Measurements from ENCODE around the gene LEF1.

The LEF1 gene

DNA sequence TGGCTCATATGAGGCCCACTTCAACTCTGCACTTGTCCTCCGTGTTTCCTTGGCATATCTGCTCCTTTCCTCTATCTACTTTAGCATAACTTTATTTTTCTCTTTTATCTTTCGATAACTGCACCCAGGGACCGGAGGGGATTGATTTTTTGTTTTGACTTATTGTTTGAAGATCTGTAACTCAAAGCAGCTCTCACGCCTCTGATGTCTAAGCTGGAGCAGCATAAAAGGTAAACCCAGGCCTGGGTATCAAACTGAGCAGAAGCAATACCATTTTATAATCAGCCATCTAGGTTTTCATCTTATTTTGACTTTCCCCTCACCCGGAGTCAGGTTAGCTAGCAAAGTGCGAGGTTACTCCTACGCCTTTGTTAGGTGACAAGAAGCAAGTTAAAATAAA is 28.4 kb downstream of the LEF1 start:
- in situ Hi-C loops (cut with HindIII; ENCODE audit: low pct_unique_long_range_greater_than_20kb, low sequenced_read_pairs), result no loop called here
- DNase-seq (ENCODE audit: low read depth in 1 of 2, low spot score in 1 of 2), result no peak
- no peak for TF ChIP-seq JUND (IDR thresholded peaks at IDR 0.05; ENCODE audit: low read depth)

DNA sequence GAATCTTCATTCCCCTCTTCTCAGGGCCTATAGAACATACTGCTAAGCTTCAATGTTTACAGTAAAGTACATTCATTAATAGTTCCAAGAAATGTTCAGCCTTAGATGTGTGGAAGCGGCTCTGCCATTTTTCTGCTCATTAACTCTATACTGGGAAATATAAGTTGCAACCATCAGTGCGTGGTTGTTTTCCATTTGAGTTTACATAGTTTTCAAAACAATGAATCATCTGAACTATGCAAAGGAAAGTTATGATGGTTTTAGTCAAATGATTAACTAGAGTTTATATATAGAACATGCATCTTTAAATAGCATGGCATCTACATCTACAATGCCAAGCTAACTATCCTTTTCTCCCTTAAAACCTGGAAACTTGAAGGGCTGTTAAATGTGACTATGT is 29.6 kb downstream of the LEF1 start:
- in situ Hi-C loops (cut with HindIII; ENCODE audit: low pct_unique_long_range_greater_than_20kb, low sequenced_read_pairs), result no loop called here
- no peak for DNase-seq (ENCODE audit: low read depth in 1 of 2, low spot score in 1 of 2)
- TF ChIP-seq JUND (IDR thresholded peaks at IDR 0.05; ENCODE audit: low read depth), result no peak

DNA sequence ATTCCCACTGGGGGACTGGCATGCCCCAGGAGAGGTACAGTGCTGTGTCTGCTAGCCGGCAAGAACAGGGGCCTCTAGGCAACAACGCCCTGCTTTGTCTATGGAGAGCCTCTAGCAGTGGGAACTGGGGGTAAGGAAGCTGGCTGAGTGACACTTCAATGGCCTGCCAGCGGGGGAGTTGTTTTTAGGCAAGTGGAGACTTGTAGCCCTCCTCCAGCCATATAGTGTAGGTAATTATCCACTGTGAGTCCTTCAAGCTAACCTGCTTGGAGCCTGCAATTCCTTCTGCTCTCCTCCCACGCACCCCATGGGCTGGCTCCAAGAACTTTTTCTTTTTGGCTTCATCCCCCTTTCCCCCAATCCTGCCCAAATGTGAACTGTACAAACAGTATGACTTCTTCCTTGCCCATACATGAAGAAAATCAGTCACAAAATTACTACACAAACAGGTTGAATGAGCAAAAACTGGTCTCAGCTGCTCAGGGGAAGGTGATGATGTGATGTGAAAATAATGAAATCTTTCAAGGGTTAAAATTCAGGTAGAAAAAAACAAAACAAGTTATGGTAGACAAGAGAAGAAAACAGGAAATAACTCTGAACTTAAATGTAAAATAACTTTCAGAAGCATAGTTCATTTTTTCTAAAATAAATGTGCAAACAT is 33.1 kb downstream of the LEF1 start:
- no peak for TF ChIP-seq JUND (IDR thresholded peaks at IDR 0.05; ENCODE audit: low read depth)
- peak in 1 of 2 experiments; percentile 10 for DNase-seq (ENCODE audit: low read depth in 1 of 2, low spot score in 1 of 2)
- in situ Hi-C loops (cut with HindIII; ENCODE audit: low pct_unique_long_range_greater_than_20kb, low sequenced_read_pairs), result no loop called here

DNA sequence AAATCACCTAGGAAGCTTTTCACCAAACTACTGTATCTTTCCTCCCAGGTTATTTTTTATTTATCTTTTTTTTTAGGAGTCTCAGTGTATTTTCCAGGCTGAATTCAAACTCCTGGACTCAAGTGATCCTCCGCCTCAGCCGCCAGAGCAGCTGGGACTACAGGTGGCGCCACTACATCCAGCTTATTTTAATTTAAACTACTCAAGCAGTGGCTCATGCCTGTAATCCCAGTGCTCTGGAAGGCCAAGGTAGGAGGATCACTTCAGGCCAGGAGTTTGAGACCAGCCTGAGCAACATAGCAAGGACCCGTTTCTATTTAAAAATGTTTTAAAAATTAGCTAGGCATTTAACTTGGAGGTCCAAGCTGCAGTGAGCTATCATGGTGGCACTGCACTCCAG is 37.8 kb downstream of the LEF1 start:
- TF ChIP-seq JUND (IDR thresholded peaks at IDR 0.05; ENCODE audit: low read depth), result no peak
- DNase-seq (ENCODE audit: low read depth in 1 of 2, low spot score in 1 of 2), result no peak
- in situ Hi-C loops (cut with HindIII; ENCODE audit: low pct_unique_long_range_greater_than_20kb, low sequenced_read_pairs), result no loop called here

DNA sequence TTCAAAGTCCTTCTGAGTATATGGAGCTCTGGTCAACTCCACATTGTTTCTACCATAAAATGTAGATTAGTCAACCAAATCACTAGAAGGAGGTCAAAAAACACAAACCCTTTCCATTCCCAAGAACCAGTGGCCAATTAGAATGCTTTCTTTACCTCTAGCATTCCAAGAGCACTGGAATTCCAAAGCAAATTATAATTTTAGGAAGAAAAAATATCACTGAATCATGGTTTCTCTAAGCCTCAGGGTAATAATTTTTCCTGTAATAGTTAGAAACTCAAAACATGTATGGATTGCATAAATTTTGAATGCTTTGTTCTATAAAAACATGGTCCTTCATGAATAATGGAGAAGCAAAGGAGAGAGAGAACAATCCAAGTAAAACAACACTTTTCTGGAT is 39.5 kb downstream of the LEF1 start:
- in situ Hi-C loops (cut with HindIII; ENCODE audit: low pct_unique_long_range_greater_than_20kb, low sequenced_read_pairs), result no loop called here
- DNase-seq (ENCODE audit: low read depth in 1 of 2, low spot score in 1 of 2), result no peak
- no peak for TF ChIP-seq JUND (IDR thresholded peaks at IDR 0.05; ENCODE audit: low read depth)

DNA sequence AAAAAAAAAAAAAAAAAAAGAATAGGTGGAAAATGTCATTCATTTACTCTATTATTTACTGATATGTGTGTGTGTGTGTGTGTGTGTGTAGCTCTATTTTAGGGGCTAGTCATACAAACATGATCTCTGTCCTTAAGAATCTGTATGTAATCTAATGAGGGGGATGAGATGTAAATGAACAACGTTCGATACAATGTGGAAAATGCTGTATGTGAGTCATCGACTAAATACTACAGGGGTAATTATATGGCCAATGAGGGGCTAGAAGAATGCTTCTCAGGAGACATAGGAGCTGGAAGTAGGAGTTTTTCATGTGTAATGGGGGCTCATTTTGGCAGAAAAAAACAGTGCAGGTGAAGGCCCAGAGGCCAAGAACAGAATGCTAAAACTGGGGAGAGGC is 41.9 kb downstream of the LEF1 start:
- in situ Hi-C loops (cut with HindIII; ENCODE audit: low pct_unique_long_range_greater_than_20kb, low sequenced_read_pairs), result no loop called here
- DNase-seq (ENCODE audit: low read depth in 1 of 2, low spot score in 1 of 2), result no peak
- no peak for TF ChIP-seq JUND (IDR thresholded peaks at IDR 0.05; ENCODE audit: low read depth)

DNA sequence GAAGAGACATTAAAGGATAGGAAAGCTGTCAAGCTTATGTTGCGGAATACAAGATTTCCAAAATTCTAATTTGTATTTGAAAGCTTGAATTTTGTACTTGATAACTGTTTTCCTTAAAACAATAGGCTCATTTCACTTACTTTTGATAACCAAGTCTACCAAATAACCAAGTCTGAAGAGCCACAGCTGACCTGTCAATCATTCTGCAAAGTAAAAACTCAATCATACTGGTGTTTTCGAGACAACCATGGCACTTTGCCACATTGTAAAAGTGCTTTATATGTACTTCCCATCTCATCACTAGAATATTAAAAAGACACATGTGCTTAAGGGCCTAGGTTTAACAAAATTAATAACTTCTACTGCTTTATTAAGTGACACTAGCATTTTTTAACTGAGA is 47.9 kb downstream of the LEF1 start:
- DNase-seq (ENCODE audit: low read depth in 1 of 2, low spot score in 1 of 2), result no peak
- no peak for TF ChIP-seq JUND (IDR thresholded peaks at IDR 0.05; ENCODE audit: low read depth)
- in situ Hi-C loops (cut with HindIII; ENCODE audit: low pct_unique_long_range_greater_than_20kb, low sequenced_read_pairs), result no loop called here

DNA sequence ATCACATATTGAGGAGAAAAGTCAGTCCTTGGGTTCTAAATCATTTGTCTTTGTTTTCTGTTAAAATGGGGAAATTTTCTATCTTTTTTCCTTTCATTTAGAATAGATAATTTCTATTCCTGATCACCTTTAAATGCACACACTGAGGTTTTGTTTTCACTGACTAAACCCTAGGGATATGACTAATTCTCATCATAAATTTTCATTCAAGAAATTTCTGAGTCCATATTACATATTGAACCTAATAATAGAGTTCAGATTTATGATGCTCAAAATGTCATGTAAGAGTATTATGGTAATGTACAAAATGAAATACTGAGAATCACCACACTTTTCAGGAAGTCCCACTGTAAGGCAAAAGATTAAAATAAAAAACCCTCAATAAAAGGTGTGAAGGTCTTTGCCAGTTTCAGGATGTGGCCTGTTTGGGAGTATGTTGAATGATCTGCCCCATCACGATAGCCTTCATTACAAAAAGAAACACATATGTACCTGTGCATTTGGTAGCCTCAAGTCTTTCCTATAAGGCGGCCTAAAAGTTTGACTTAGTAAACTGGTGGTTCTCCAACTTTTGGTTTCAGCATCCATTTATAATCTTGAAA is 49.4 kb downstream of the LEF1 start:
- no peak for TF ChIP-seq JUND (IDR thresholded peaks at IDR 0.05; ENCODE audit: low read depth)
- in situ Hi-C loops (cut with HindIII; ENCODE audit: low pct_unique_long_range_greater_than_20kb, low sequenced_read_pairs), result no loop called here
- DNase-seq (ENCODE audit: low read depth in 1 of 2, low spot score in 1 of 2), result no peak

DNA sequence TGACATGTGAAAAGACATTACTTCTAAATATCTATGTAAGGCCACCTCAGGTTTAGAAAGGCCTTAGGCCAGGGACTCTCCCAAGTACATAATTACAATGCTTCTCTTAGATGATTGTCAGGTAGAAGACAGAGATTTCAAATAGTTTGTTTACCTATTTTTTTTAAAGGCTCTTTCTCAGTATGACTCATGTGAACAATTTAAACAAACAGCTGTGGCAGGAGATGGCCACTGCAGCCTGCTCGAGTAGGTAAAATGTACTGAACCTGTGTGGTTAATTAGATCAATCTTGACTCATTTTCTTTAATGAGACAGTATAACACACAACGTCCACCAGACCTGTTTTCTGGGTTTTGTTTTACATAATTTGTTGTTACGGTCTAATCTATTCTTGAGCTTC is 50.2 kb downstream of the LEF1 start:
- in situ Hi-C loops (cut with HindIII; ENCODE audit: low pct_unique_long_range_greater_than_20kb, low sequenced_read_pairs), result no loop called here
- DNase-seq (ENCODE audit: low read depth in 1 of 2, low spot score in 1 of 2), result peak; percentile 4 to 48
- TF ChIP-seq JUND (IDR thresholded peaks at IDR 0.05; ENCODE audit: low read depth), result no peak

DNA sequence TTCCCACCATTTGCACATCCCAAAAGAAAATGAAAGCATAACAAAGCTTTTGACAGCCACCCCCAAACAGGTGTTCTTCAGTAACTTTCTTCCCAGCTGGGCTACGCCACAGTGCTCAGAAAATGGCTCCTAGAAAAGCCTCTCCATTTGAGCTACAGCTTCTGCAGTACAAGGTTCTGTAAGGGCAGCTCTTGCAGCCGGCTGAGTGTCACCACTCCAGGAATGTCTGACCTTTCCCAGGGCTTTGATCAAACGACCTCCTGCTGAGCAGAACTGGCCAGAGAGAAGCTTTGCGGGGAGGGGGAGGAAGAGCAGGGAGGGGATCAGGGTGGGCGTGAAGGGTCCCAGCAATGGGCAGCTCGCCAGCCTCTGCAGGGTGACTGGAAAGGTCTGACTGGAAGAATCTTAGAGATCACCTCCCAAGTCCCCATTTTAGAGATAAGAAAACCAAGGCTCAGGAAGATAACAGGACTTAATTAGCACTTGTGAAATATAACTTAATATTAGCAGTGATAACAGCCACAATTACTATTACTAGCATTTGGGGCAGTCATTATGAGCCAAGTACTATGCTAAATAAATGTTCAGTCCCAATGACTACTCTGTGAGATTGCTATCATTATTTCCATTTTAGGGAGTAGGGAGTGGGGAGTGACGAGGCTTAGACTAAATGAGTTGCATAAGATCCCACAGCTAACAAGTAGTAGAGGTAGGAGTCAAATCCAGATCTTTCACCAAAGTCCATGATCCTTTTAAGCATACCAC is 51.1 kb downstream of the LEF1 start:
- in situ Hi-C loops (cut with HindIII; ENCODE audit: low pct_unique_long_range_greater_than_20kb, low sequenced_read_pairs), result no loop called here
- no peak for DNase-seq (ENCODE audit: low read depth in 1 of 2, low spot score in 1 of 2)
- TF ChIP-seq JUND (IDR thresholded peaks at IDR 0.05; ENCODE audit: low read depth), result no peak

DNA sequence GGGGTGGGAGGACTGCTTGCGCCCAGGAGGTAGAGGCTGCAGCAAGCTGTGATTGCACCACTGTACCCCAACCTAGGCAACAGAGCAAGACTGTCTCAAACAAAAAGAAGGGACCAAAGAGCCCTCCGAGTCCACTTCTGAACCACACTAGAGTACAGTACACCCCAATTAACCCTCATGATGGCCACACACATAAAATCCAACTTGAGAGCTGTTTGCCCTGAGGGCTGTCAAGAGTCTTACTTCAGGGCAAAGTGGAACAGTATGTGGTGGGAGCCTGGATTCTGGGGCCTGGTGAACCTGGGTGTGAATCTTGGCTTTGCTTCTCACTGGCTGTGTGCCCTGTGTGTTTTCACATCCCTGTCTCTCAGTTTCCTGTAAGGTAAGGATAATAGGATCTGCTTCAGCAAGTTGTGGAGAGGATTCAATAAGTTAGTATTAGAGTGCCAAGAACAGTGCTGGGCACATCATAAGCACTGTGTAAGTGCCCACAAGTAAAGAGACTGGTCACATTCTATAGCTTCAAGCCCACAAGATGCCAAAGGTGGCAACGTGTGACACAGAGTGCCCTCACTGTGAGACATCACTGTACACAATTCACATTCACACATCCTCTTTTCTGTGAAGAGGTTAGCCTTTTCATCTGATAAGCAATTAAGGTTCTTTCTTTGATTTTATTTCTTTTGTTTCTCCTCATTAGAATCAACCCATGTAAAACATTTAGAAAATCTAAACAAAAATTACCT is 52.1 kb downstream of the LEF1 start:
- TF ChIP-seq JUND (IDR thresholded peaks at IDR 0.05; ENCODE audit: low read depth), result no peak
- in situ Hi-C loops (cut with HindIII; ENCODE audit: low pct_unique_long_range_greater_than_20kb, low sequenced_read_pairs), result no loop called here
- no peak for DNase-seq (ENCODE audit: low read depth in 1 of 2, low spot score in 1 of 2)

DNA sequence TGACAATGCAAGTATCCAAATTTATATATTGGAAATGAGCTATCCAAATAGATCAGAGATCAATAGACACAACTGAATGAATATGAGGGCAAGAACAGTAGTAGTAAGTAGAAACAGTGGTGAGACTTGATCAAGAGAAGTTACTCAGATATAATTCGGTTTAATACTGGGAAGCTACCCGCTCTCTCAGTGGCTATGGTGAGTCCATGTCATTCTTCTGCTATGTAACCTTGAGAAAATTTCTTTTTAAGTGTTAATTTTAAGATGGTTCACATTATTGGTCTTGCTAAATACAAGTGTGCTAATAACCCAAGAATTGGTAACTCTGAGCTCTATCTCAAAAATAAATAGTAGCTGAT is 53.6 kb downstream of the LEF1 start:
- TF ChIP-seq JUND (IDR thresholded peaks at IDR 0.05; ENCODE audit: low read depth), result no peak
- in situ Hi-C loops (cut with HindIII; ENCODE audit: low pct_unique_long_range_greater_than_20kb, low sequenced_read_pairs), result no loop called here
- no peak for DNase-seq (ENCODE audit: low read depth in 1 of 2, low spot score in 1 of 2)

DNA sequence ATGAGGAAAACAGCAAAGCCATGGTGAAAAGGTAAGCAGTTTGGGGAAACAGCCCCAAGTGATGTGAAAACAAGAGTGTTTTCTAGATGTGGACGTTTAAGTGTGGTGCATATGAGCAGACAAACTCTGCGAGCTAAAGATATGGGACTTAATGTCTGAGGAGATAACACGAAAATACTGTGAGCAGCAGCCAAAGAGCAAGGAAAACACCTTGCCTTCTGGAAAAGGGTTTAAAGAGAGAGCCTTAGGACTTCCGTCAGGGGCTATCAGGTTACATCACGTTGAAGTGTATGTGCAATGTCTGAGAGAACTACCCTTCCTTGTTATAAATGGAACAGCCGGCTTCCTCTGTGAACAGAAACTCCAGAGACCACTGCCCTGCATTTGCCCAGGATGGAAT is 54.2 kb downstream of the LEF1 start:
- TF ChIP-seq JUND (IDR thresholded peaks at IDR 0.05; ENCODE audit: low read depth), result no peak
- no peak for DNase-seq (ENCODE audit: low read depth in 1 of 2, low spot score in 1 of 2)
- in situ Hi-C loops (cut with HindIII; ENCODE audit: low pct_unique_long_range_greater_than_20kb, low sequenced_read_pairs), result no loop called here

Measured in T47D (cell line).